Central memory CD8-positive, alpha-beta T cell (primary cell): ENCODE measurements around the gene PPP4C.

Experiments used
- ATAC-seq: fragments of 150-1000 bp; cut with Tn5 transposase; replicated peaks from 2 replicates; pipeline ENCODE4 v1.10.0; 2022; ENCODE audit warnings: mild to moderate bottlenecking, moderate FRiP score, moderate number of reproducible peaks; ENCODE audit not compliant: poor library complexity, severe bottlenecking; ENCODE audit errors: extremely low read depth
- DNase-seq, 2 donors: peaks; one replicate each; pipeline ENCODE4 v3.0.0; 2021; ENCODE audit warnings: low spot score in 2 of 2
- H3K27ac Mint-ChIP-seq: one replicate; pipeline ENCODE4 v1.8.0; 2022; ENCODE audit warnings: low read depth, mild to moderate bottlenecking, moderate library complexity, mixed read lengths
- H3K27me3 Mint-ChIP-seq: one replicate; pipeline ENCODE4 v1.8.0; 2022; ENCODE audit warnings: mixed read lengths
- H3K36me3 Mint-ChIP-seq: one replicate; pipeline ENCODE4 v1.8.0; 2022; ENCODE audit warnings: mild to moderate bottlenecking, moderate library complexity, mixed read lengths; ENCODE audit not compliant: insufficient read depth
- H3K4me1 Mint-ChIP-seq: one replicate; pipeline ENCODE4 v1.8.0; 2022; ENCODE audit warnings: mixed read lengths
- H3K4me3 Mint-ChIP-seq: one replicate; pipeline ENCODE4 v1.8.0; 2022; ENCODE audit warnings: mild to moderate bottlenecking, moderate library complexity, mixed read lengths
- H3K9me3 Mint-ChIP-seq: one replicate; pipeline ENCODE4 v1.8.0; 2022; ENCODE audit warnings: mixed read lengths

PPP4C gene

DNA sequence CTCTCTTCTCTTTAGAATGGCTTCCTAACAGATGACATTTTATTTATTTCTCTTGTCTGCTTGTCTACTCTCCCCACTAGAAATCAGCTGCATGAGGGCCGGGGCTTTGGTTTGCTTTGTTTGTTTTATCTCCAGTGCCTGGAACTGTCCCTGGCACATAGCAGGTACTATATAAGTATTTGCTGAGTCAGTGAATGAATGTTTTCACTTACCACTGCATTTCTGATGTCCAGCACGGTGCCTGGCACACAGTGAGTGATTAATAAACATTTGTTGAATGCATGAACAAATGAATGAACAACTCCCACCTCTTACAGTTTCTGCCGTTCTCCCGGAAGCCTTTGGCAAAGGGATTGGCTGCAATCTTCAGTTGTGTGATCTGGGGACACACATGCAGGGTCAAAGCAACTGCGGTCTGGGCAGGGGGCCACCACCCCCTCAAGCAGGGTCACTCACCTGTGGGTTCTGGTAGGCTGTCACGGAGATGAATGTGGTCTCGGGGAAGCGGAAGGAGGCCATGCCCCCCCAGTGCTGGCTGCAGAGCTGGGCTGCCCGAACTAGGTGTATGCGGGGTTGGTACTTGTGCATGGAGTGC, 12.5 kb downstream of the PPP4C start:
- H3K27me3 Mint-ChIP-seq = no peaks in the 10 kb centered on the region
- ATAC-seq = no peak
- H3K9me3 Mint-ChIP-seq = no peaks in the 10 kb centered on the region
- DNase-seq = no peak
- peaks cover 25% of the 10 kb centered on the region for H3K36me3 Mint-ChIP-seq
- H3K4me1 Mint-ChIP-seq = peaks cover 16% of the 10 kb centered on the region
- H3K4me3 Mint-ChIP-seq = no peak overlapping the region
- H3K27ac Mint-ChIP-seq = peak overlapping the region; percentile 69

DNA sequence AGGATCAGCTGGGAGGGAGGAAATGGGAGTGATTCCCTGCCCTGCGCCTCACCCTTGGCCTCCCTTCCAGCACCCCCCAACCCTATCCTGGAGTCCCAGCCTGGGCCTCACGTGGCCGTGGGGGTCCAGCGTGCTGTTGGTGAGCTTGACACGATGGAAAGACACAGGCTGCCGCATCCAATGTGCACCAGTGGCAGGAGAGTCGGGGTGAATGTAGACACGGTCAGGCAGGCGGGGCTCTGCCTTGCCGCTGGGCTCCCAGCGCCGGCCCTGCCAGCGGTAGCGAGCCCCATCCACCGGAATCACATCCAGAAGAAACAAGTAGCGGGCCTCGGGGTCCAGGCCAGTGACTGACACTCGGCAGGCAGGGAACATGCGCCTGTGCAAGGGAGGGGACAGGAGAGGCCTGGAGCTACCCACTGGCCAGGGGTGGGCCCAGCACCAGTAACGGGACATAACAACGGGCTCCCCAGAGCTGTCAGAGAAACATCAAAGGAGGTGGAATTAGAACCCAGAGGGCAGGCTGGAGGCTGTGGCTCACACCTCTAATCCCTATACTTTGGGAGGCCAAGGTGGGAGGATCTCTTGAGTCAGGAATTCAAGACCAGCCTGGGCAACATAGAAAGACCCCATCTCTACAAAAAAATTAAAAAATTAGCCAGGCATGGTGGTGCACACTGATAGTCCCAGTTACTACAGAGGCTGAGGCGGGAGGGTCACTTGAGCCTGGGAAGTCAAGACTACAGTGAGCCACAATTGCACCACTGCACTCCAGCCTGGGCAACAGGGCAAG, 13.2 kb downstream of the PPP4C start:
- Mint-ChIP-seq H3K36me3 (peaks cover 25% of the 10 kb centered on the region), H3K27ac (no peak overlapping the region), H3K4me3 (no peak overlapping the region), H3K9me3 (no peaks in the 10 kb centered on the region), H3K4me1 (peaks cover 19% of the 10 kb centered on the region), H3K27me3 (no peaks in the 10 kb centered on the region)
- DNase-seq (no peak), ATAC-seq (no peak)

DNA sequence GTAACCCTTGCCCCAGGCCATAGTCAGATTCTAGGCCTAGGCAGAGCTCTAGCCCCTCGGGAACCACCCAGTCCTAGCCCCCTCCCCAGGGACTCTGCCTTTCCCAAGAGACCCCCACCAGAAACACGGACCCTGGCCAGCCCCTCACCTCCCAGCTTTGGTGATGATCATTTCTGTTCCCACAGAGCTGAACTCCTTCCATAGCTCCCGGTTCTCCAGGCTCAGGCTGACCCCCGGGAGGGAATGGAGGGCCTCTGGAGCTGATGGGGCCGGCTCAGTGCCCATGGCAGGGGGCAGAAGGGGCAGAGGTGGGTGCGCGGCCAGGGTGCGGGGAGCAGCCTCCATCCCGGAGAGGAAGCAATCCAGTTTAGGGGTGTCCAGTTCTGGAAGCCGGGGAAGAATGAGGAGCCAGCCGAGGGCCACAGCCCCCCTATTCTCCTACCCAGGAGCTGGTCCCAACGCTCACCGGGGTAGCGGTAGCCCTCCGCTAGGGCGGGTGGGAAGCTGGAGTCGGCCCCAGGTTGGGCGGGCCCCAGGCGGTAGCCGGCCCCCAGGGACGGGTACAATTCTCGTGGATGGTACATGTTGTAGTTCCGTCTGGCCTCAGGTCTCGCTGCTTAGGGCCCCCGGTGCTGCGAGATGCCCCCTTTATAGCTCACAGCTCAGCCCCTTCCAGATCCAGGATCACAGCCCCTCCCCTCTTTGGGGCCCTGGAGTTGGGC, 15.0 kb downstream of the PPP4C start:
- no peaks in the 10 kb centered on the region for H3K9me3 Mint-ChIP-seq
- DNase-seq (no peak), ATAC-seq (no peak)
- peak overlapping the region; percentile 49 for H3K27ac Mint-ChIP-seq
- peaks cover 36% of the 10 kb centered on the region for H3K4me1 Mint-ChIP-seq
- H3K27me3 Mint-ChIP-seq = no peaks in the 10 kb centered on the region
- H3K4me3 Mint-ChIP-seq = no peak overlapping the region
- peaks cover 22% of the 10 kb centered on the region for H3K36me3 Mint-ChIP-seq

DNA sequence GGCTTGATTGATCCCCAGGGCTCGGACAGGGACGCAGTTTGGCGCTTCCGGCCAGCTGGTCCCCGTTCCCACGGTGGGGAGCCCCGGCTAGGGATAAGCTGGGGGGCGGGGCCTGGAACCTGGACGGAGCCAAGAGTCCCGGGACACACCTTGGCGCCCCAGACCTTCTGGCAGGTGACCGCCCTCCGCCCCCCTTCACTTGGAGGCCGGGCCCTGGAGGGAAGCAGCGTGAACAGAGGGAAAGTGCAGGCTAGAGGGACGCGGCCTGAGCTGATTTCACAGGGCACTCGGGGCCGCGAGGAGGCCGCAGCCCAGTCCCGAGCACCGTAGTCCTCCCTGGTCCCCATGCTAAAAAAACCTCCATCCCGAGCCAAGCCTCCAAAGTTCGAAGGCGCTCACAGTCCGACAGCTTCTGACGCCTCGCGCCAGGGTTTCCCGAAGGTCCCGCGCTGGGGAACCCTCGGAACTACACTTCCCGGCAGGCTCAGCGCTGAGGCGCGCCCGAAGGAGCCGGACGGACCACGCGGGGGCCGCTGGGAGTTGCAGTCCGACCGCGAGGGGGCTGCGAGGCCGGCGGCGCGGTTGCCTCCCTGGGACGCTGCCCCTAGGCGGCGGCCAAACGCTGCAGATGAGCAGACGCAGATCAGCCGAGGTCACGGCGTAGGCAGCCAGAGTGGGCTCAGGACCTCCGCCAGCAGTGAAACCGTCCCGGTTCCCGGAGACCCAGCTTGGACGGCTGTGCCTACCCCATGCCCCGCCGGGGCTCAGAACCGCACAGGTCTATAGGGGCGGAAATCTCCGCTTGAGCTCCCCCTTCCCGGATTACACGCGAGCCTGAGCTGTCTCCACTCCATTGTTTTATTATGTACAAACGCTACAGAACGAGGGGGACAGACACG, 15.9 kb downstream of the PPP4C start, which contains the start of gene TBX6:
Gene TBX6, minus strand, starts transcription at position 451 of the 899 bp plus-strand sequence. CDS start 731 bp downstream, outside the sequence.
- Mint-ChIP-seq H3K4me1 (peaks cover 39% of the 10 kb centered on the region), H3K36me3 (peaks cover 24% of the 10 kb centered on the region), H3K27ac (peak within 1 kb of the TSS; percentile 87), H3K4me3 (peak within 1 kb of the TSS; percentile 81), H3K9me3 (no peaks in the 10 kb centered on the region), H3K27me3 (no peaks in the 10 kb centered on the region)
- ATAC-seq (peak; percentile 80), DNase-seq (peak; percentile 89)

DNA sequence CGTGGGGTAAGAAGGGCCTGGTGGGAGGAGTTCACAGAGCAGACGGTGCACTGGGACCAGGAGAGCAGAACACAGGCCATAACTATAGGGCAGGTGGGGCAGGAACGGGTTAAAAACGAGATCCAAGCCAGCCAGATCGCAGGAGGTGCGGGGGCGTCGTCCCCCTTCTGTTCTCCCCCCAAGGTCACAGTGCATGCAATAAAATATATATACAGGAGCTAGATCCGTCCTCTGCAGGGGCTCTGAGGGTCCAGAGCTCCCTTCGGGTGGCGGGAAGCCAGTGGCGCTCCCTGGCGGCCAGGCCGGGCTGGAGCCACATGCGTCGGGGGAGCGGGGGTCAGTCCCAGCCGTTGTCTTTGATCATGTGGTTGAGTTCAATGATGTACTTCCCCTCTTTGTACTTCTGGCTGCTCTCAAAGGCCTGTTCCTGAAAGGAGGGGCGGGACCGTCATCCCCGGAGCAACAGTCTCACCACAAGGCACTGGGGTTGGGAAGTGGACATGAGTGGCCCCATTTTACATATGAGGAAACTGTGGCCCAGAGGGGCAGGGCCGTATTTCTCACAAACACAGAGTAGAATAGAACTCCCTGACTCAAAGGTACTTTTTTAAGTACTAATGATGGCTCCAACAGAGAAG, 16.7 kb downstream of the PPP4C start:
- no peaks in the 10 kb centered on the region for H3K27me3 Mint-ChIP-seq
- ATAC-seq (peak; percentile 31), DNase-seq (peak; percentile 49 to 53)
- H3K27ac Mint-ChIP-seq = peak overlapping the region; percentile 87
- H3K4me3 Mint-ChIP-seq = peak overlapping the region; percentile 81
- H3K4me1 Mint-ChIP-seq = peaks cover 42% of the 10 kb centered on the region
- H3K36me3 Mint-ChIP-seq = peaks cover 25% of the 10 kb centered on the region
- H3K9me3 Mint-ChIP-seq = peaks cover 1% of the 10 kb centered on the region

DNA sequence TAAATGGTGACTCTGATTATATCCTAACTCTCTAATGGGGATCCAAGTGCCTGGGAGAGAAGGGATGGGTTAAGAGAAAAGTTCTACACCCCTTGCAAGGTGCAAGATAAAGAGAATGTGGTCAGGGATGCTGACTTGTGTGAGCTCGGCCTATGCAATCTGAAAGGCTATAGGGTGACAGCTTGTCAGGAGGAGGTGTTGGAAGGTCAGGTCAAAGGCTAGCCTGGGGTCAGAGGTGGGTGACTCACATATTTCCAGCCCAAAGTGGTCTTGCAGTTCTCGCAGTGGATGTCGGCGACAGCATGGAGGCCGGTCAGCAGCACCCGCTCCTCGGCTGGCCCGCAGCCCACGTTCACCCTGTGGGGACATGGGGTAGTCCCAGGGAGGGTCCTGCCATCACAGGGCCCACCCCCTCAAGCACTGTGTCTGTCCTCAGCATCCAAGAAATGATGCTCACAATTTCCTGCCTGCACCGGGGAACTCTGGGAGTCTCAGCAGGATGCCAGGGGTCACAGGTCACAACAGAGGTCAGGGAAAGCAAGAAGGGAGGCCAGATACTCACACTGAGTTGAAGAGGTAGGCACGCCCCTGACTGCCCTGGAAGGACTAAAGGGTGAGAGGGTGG, 18.9 kb downstream of the PPP4C start:
- H3K36me3 Mint-ChIP-seq = peaks cover 26% of the 10 kb centered on the region
- no peak for ATAC-seq
- H3K27ac Mint-ChIP-seq = peak overlapping the region; percentile 95
- H3K9me3 Mint-ChIP-seq = peaks cover 6% of the 10 kb centered on the region
- no peak for DNase-seq
- H3K4me3 Mint-ChIP-seq = peak overlapping the region; percentile 88
- H3K4me1 Mint-ChIP-seq = peaks cover 42% of the 10 kb centered on the region
- no peaks in the 10 kb centered on the region for H3K27me3 Mint-ChIP-seq

DNA sequence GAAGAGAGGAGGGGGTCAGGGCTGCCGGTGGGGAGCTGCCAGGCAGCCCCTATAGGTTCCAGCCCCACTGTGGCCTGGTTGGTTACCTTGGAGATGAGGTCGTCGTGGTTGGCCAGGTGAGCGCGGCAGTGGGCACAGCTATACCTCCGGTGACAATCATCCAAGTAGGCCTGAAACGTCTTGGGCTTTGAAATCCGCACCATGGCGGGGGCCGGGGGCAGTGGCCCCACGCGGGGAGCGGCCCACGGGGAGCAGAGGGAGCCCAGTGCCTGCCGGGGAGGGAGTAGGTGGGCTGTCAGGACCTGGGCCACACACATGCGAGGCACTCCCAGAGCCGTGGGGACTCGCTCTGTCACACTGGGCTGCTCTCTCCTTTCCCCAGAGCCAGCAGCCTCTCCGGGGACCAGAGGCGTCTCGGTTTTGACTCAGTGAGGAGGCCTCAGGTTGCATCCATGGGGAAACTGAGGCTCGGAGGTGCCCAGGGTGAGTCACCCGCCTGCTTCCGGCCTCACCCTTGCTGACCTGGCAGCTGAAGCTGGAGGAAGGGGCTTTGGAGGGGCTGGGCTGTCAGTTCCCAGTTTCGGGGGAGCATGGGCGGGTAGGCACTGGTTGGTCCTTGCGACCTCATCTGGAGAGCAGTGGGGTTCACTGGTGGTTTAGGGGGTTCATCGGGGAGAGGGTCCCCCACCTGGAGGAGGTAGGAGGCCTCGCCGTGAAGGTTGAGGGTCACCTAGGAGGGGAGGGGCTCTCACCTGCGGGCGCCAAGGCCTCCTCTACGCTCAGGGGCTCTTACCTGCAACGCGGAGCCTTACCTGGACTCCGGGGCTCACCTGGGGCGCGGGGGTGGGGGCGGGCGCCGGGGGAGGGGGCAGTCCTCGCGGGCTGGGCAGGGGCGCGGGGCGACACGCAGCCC, 19.6 kb downstream of the PPP4C start:
- H3K27me3 Mint-ChIP-seq = no peaks in the 10 kb centered on the region
- DNase-seq (no peak), ATAC-seq (no peak)
- peak overlapping the region; percentile 88 for H3K4me3 Mint-ChIP-seq
- peaks cover 42% of the 10 kb centered on the region for H3K4me1 Mint-ChIP-seq
- peaks cover 6% of the 10 kb centered on the region for H3K9me3 Mint-ChIP-seq
- H3K27ac Mint-ChIP-seq = peak overlapping the region; percentile 95
- peaks cover 26% of the 10 kb centered on the region for H3K36me3 Mint-ChIP-seq

DNA sequence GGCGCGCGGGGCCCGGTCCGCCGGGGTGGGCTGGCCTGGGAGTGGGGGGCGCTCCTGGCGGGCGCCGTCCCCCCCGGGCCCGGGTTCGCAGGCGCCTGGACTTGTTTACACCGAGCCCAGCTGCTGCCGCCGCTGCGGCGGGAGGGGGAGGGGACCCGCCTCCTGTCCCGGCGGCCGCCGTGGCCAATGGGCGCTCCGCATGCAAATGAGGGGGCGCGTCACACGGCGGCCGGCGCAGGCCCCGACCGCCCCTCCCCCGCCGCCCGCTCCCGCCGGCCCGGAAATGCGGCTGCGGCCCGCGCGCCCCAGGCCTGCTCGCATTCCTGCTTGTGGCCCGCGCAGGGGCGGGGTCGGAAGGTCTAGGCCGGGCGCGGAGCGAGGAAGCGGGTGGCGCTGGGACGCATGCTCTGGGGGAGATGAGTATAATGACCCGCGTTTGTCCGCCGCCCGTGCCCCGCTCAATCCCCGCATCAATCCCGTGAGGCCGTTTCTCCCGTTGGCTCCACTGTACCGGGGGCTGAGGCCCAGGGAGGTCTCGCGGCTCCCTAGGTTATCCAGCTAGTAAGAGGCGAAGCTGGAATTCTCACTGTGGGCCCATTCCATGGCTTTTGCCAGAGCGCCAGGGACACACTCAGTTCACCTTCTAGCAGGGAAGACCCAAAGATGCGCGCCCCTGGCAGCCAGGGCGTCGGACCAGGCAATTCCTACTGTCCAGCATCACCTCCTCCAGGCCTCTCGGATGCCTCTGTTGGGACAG, 20.5 kb downstream of the PPP4C start, which contains the start of gene YPEL3:
Gene YPEL3, minus strand, starts transcription at position 109 of the 757 bp plus-strand sequence. CDS start 731 bp downstream, outside the sequence.
- peak within 1 kb of the TSS; percentile 88 for H3K4me3 Mint-ChIP-seq
- ATAC-seq = peak; percentile 69
- peaks cover 42% of the 10 kb centered on the region for H3K4me1 Mint-ChIP-seq
- DNase-seq = peak; percentile 74 to 83
- peak within 1 kb of the TSS; percentile 95 for H3K27ac Mint-ChIP-seq
- H3K36me3 Mint-ChIP-seq = peaks cover 26% of the 10 kb centered on the region
- H3K27me3 Mint-ChIP-seq = no peaks in the 10 kb centered on the region
- peaks cover 6% of the 10 kb centered on the region for H3K9me3 Mint-ChIP-seq

DNA sequence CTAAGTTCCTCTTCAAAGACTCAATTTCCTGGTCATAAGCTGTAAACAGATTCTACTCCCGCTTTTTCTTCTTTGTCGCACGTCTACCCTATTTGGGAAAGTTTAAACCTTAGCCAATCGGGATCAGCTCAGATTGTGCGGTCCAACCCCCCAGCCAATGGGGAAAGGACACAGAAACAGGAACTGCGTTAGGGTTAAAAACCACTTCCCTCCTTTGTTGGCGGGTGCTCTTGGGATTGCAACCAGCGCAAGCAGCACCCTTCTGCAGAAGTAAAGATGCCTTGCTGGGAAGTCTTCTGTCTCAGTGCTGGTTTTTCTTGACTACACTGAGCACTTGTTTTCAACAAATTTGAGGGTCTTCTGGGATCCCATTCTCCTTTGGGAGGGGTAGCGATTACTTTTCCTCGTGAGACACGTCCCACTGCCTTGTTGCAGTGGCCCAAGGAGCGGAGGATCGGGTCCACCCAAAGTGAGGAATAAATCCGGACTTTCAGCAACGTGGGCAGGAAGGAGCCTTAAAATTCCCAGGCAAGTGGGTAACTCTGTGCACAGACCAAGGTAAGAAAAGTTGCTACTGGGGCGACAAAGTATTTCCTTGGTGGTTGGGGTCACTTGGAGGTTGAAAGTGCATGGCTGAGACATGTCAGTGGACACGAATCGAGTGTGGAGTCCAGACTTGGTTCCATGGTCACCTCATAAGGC, 21.2 kb downstream of the PPP4C start:
- Mint-ChIP-seq H3K9me3 (peaks cover 6% of the 10 kb centered on the region), H3K27ac (peak overlapping the region; percentile 79), H3K4me3 (peak overlapping the region; percentile 88), H3K27me3 (no peaks in the 10 kb centered on the region), H3K4me1 (peaks cover 36% of the 10 kb centered on the region), H3K36me3 (peaks cover 25% of the 10 kb centered on the region)
- no peak for ATAC-seq
- DNase-seq = no peak

DNA sequence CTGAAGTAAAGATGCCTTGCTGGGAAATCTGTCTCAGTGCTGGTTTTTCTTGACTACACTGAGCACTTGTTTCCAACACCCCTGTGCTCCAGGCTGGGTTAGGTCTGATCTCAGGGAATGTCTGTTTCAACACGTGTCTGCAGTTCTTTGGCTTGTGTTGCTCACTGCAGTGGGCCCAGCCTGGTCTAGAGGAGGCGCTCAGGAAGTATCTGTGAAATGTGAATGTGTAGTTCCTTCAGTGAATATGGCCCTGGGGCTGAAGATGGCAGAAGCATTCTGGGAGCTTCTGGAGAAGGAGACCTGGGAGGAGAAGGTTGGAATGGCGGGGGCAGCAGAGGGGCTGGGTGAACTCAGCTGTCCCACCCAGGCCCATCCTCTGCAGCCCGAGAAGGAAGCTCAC, 28.3 kb downstream of the PPP4C start:
- H3K36me3 Mint-ChIP-seq = peaks cover 7% of the 10 kb centered on the region
- ATAC-seq (no peak), DNase-seq (no peak)
- H3K27ac Mint-ChIP-seq = peak overlapping the region; percentile 40
- H3K4me3 Mint-ChIP-seq = no peak overlapping the region
- no peaks in the 10 kb centered on the region for H3K9me3 Mint-ChIP-seq
- no peaks in the 10 kb centered on the region for H3K27me3 Mint-ChIP-seq
- H3K4me1 Mint-ChIP-seq = no peaks in the 10 kb centered on the region
